ENCODE data around the gene SLC8B1. TPM values are rescaled to one million over a fixed set of nuclear protein-coding genes. Genes with fewer than 3 reads are reported as not detected.

SLC8B1 gene
- total RNA-seq, 2 experiments from 2014 or later, result 85.3 to 92.7 TPM

DNA sequence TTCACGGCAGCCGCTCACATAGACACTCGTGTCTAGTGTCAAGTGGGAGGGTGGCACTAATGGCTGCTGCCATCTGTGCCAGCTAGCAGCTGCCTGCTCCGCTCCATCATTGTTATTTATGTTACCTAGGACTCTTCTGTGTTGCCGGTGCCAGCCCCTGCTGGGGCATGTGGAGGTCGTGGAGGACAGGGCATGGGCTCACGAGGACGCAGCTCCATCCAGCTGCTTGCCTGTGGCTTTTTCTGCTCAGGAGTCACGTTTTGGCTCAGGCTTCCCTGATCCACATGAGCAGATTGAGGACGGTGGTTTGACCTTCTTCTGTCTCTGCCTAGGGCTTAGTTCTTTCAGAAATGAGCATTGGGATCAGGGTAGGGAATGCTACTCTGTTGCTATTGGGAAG, 82.4 kb downstream of the SLC8B1 start:
- Mint-ChIP-seq H3K27ac (no peak overlapping the region), H3K4me1 (ENCODE audit: low read depth) (no peaks in the 10 kb centered on the region), H3K9me3 (peaks cover 4% of the 10 kb centered on the region), H3K4me3 (no peak overlapping the region), H3K36me3 (ENCODE audit: low read depth) (peaks cover 77% of the 10 kb centered on the region), H3K27me3 (no peaks in the 10 kb centered on the region)
- peaks cover 22 to 27% of the 10 kb centered on the region in 2 experiments for H3K9me3 ChIP-seq (ENCODE audit: control insufficient read depth in 1 of 2, insufficient read depth in 1 of 2, low read length in 2 of 2)
- H3K36me3 ChIP-seq (ENCODE audit: insufficient read depth, low read length), result peaks cover 33% of the 10 kb centered on the region
- ChIA-PET POLR2A (no interaction called here), CTCF (no interaction called here)
- no peak for ATAC-seq (ENCODE audit: poor library complexity)
- H3K27me3 ChIP-seq (ENCODE audit: control insufficient read depth in 1 of 2, insufficient read depth in 2 of 2, low read length in 2 of 2), result no peaks in the 10 kb centered on the region
- H3K27ac ChIP-seq (ENCODE audit: low read depth in 1 of 2, low read length in 2 of 2), result no peak overlapping the region
- TF ChIP-seq, protein P1, sequence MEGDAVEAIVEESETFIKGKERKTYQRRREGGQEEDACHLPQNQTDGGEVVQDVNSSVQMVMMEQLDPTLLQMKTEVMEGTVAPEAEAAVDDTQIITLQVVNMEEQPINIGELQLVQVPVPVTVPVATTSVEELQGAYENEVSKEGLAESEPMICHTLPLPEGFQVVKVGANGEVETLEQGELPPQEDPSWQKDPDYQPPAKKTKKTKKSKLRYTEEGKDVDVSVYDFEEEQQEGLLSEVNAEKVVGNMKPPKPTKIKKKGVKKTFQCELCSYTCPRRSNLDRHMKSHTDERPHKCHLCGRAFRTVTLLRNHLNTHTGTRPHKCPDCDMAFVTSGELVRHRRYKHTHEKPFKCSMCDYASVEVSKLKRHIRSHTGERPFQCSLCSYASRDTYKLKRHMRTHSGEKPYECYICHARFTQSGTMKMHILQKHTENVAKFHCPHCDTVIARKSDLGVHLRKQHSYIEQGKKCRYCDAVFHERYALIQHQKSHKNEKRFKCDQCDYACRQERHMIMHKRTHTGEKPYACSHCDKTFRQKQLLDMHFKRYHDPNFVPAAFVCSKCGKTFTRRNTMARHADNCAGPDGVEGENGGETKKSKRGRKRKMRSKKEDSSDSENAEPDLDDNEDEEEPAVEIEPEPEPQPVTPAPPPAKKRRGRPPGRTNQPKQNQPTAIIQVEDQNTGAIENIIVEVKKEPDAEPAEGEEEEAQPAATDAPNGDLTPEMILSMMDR (IDR thresholded peaks at IDR 0.05), result no peak
- no peak for DNase-seq
- intact Hi-C loops (cut with DNase I, micrococcal nuclease), result no loop called here
- no peaks in the 10 kb centered on the region for H3K4me1 ChIP-seq (ENCODE audit: insufficient read depth, low read length)
- H3K4me3 ChIP-seq (ENCODE audit: low read length), result no peak overlapping the region

DNA sequence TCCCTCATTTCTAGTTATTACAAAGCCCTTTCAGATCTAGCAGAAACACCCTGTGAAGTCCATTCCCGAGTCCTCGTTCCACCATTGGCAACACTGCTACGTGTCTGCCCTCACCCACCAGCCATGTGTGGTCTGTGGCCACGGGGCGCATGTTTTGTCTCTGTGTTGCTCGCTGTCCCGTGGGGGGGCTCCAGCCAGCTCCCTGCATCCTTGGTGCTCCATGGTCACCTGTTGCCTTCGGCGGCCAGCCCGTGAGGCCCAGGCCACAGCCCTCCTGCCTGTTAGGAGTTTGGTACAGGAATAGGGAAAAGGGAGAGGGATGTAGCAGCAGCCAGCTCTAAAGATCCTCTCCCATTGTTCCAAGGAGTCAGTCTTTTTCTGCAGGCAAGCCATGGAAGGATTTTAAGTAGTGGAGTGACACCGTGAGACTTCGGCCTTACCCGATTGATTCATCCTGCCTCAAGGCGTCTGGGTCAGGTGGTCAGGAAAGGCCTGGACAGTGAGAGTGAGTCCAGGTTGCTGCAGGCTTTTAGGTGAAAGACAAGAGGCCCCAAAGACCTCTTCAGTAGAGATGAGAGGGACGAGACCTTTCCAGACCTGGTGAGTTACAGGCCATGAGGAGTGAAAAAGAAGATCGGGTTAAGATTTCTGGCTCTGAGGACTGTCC, 83.4 kb downstream of the SLC8B1 start:
- H3K4me3 Mint-ChIP-seq, result no peak overlapping the region
- Histone ChIP-seq H3K27ac (ENCODE audit: low read depth in 1 of 2, low read length in 2 of 2) (no peak overlapping the region), H3K4me1 (ENCODE audit: insufficient read depth, low read length) (no peaks in the 10 kb centered on the region), H3K4me3 (ENCODE audit: low read length) (no peak overlapping the region), H3K9me3 (ENCODE audit: control insufficient read depth in 1 of 2, insufficient read depth in 1 of 2, low read length in 2 of 2) (peaks cover 22 to 23% of the 10 kb centered on the region in 2 experiments), H3K27me3 (ENCODE audit: control insufficient read depth in 1 of 2, insufficient read depth in 2 of 2, low read length in 2 of 2) (no peaks in the 10 kb centered on the region), H3K36me3 (ENCODE audit: insufficient read depth, low read length) (peaks cover 42% of the 10 kb centered on the region)
- CTCF ChIA-PET, result no interaction called here
- intact Hi-C loops (cut with DNase I, micrococcal nuclease), result no loop called here
- peaks cover 4% of the 10 kb centered on the region for H3K9me3 Mint-ChIP-seq
- POLR2A ChIA-PET, result no interaction called here
- TF ChIP-seq, protein P1 (IDR thresholded peaks at IDR 0.05), result no peak
- no peaks in the 10 kb centered on the region for H3K27me3 Mint-ChIP-seq
- H3K27ac Mint-ChIP-seq, result no peak overlapping the region
- peaks cover 72% of the 10 kb centered on the region for H3K36me3 Mint-ChIP-seq (ENCODE audit: low read depth)
- ATAC-seq (ENCODE audit: poor library complexity) (no peak), DNase-seq (no peak)
- H3K4me1 Mint-ChIP-seq (ENCODE audit: low read depth), result no peaks in the 10 kb centered on the region

DNA sequence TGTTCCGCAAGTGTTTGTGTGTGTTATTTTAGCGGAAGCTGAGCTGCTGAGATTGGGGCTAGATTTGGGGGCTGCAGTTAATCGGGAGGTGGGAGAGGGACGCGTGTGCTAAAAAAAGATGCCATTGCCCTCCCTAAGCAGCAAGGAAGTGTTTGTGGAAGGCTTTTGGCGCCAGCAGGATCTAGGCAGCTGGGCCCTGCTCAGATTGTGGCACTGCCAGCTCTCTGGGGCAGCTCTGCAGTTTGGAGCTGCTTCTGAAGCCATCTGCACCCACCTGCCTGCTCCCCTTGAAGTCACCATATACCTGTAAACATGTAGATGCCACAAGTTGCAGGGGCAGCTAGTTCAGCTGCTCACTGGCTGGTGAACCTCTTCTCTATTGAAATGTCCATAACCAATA, 84.9 kb downstream of the SLC8B1 start:
- POLR2A ChIA-PET, result no interaction called here
- Mint-ChIP-seq H3K27ac (no peak overlapping the region), H3K4me1 (ENCODE audit: low read depth) (no peaks in the 10 kb centered on the region), H3K9me3 (peaks cover 4% of the 10 kb centered on the region), H3K27me3 (no peaks in the 10 kb centered on the region), H3K36me3 (ENCODE audit: low read depth) (peaks cover 76% of the 10 kb centered on the region), H3K4me3 (no peak overlapping the region)
- TF ChIP-seq, protein P1 (IDR thresholded peaks at IDR 0.05), result no peak
- Histone ChIP-seq H3K27ac (ENCODE audit: low read depth in 1 of 2, low read length in 2 of 2) (no peak overlapping the region), H3K9me3 (ENCODE audit: control insufficient read depth in 1 of 2, insufficient read depth in 1 of 2, low read length in 2 of 2) (peaks cover 22 to 23% of the 10 kb centered on the region in 2 experiments), H3K4me1 (ENCODE audit: insufficient read depth, low read length) (peaks cover 3% of the 10 kb centered on the region), H3K36me3 (ENCODE audit: insufficient read depth, low read length) (peaks cover 49% of the 10 kb centered on the region), H3K27me3 (ENCODE audit: control insufficient read depth in 1 of 2, insufficient read depth in 2 of 2, low read length in 2 of 2) (no peaks in the 10 kb centered on the region), H3K4me3 (ENCODE audit: low read length) (no peak overlapping the region)
- intact Hi-C loops (cut with DNase I, micrococcal nuclease), result no loop called here
- CTCF ChIA-PET, result no interaction called here
- no peak for DNase-seq
- ATAC-seq (ENCODE audit: poor library complexity), result no peak
